PC-3 (cell line): ENCODE results near the gene ADK. TPM values are rescaled to one million over a fixed set of nuclear protein-coding genes. Genes with fewer than 3 reads are reported as not detected.

Source experiments
- ATAC-seq: fragments of 200-7000 bp; cut with Tn5 transposase; 2 replicates; pipeline ENCODE4 v1.9.1; 2020; ENCODE audit warnings: mild to moderate bottlenecking, moderate library complexity
- BruUV-seq: library from RNA; stranded (reverse); fragments of 400-500 nt; replicated peaks from 2 replicates; lab custom pipeline; 2021; lab: Mats Ljungman, UMichigan
- CTCF ChIA-PET: fragments of 300-600 bp; sonication (Branson Sonifier 250); formaldehyde crosslinking; loops from one replicate; lab custom pipeline; 2022; ENCODE audit warnings: antibody characterized with exemption; lab: Charles Lee
- POLR2A ChIA-PET: fragments of 300-600 bp; sonication (Branson Sonifier 250); formaldehyde crosslinking; loops from one replicate; lab custom pipeline; 2022; ENCODE audit warnings: antibody characterized with exemption; ENCODE audit not compliant: unreplicated experiment; lab: Charles Lee
- DNase-seq: peaks from one replicate; pipeline ENCODE4 v3.0.0-alpha.2; 2015
- H2AFZ ChIP-seq: fragments of 300-600 bp; sonication (generic); 2 replicates; pipeline ENCODE4 v1.6.0; 2016; ENCODE audit warnings: antibody characterized with exemption, low read length
- H3F3A ChIP-seq: fragments of 300-600 bp; sonication (generic); one replicate; pipeline ENCODE4 v1.6.0; 2017; ENCODE audit warnings: antibody characterized with exemption, low read length, control low read depth, mild to moderate bottlenecking; ENCODE audit not compliant: unreplicated experiment
- H3K27ac ChIP-seq: fragments of 300-600 bp; sonication (generic); 2 replicates; pipeline ENCODE4 v1.5.1; 2016; ENCODE audit warnings: mild to moderate bottlenecking, low read length
- H3K27me3 ChIP-seq: fragments of 300-600 bp; sonication (generic); 2 replicates; pipeline ENCODE4 v1.6.1; 2016; ENCODE audit warnings: low read length, mixed read lengths
- H3K36me3 ChIP-seq: fragments of 300-600 bp; sonication (generic); 2 replicates; pipeline ENCODE4 v1.6.1; 2016; ENCODE audit warnings: low read depth, mixed run types, low read length, mixed read lengths
- H3K4me1 ChIP-seq: fragments of 300-600 bp; sonication (generic); 2 replicates; pipeline ENCODE4 v1.5.1; 2016; ENCODE audit warnings: low read length; ENCODE audit not compliant: insufficient read depth
- H3K4me2 ChIP-seq: fragments of 300-600 bp; sonication (generic); 2 replicates; pipeline ENCODE4 v1.6.0; 2016; ENCODE audit warnings: low read length
- H3K4me3 ChIP-seq: fragments of 300-600 bp; sonication (generic); 2 replicates; pipeline ENCODE4 v1.5.1; 2016; ENCODE audit warnings: mild to moderate bottlenecking, low read length, mixed read lengths
- H3K79me2 ChIP-seq: fragments of 300-600 bp; sonication (generic); 2 replicates; pipeline ENCODE4 v1.6.1; 2017; ENCODE audit warnings: low read length, mixed read lengths
- H3K9ac ChIP-seq: fragments of 300-600 bp; sonication (generic); 2 replicates; pipeline ENCODE4 v1.6.0; 2016; ENCODE audit warnings: mild to moderate bottlenecking, low read length
- H3K9me2 ChIP-seq: fragments of 300-600 bp; sonication (generic); replicated peaks from 2 replicates; pipeline ENCODE4 v1.6.1; 2016; ENCODE audit warnings: mixed run types, low read length, mixed read lengths
- H3K9me3 ChIP-seq: fragments of 300-600 bp; sonication (generic); 2 replicates; pipeline ENCODE4 v1.6.1; 2016; ENCODE audit warnings: low read length, mixed read lengths
- H4K20me1 ChIP-seq: fragments of 300-600 bp; sonication (generic); 2 replicates; pipeline ENCODE4 v1.6.1; 2016; ENCODE audit warnings: low read length, mixed read lengths
- EZH2 ChIP-seq: fragments of 300-600 bp; sonication (generic); IDR thresholded peaks from one replicate; pipeline ENCODE4 v1.6.1; 2017; ENCODE audit warnings: antibody characterized with exemption, mild to moderate bottlenecking, low read length; ENCODE audit not compliant: unreplicated experiment
- EZH2phosphoT487 ChIP-seq: fragments of 300-600 bp; sonication (generic); IDR thresholded peaks from 2 replicates; pipeline ENCODE4 v1.6.1; 2018; ENCODE audit warnings: mild to moderate bottlenecking, antibody characterized with exemption, low read length, borderline replicate concordance
- intact Hi-C: fragments of 100-400 bp; cut with micrococcal nuclease; formaldehyde crosslinking; loops from 2 replicates; pipeline ENCODE4 v1.9.0; 2023
- total RNA-seq: library from RNA; depleted of rRNA; stranded (reverse); fragments of >200 nt; gene quantifications from 2 replicates; pipeline ENCODE4 v1.2.3, GENCODE V29; 2014
- TF ChIP-seq, protein P1 (sequence below): fragments of 300-600 bp; sonication (generic); conservative IDR thresholded peaks from 2 replicates; pipeline ENCODE4 v1.5.1; 2017; ENCODE audit warnings: antibody characterized with exemption, low read depth, mild to moderate bottlenecking, low read length

The ADK gene
- total RNA-seq, 1 experiment from 2014 or later, result 256 TPM

DNA sequence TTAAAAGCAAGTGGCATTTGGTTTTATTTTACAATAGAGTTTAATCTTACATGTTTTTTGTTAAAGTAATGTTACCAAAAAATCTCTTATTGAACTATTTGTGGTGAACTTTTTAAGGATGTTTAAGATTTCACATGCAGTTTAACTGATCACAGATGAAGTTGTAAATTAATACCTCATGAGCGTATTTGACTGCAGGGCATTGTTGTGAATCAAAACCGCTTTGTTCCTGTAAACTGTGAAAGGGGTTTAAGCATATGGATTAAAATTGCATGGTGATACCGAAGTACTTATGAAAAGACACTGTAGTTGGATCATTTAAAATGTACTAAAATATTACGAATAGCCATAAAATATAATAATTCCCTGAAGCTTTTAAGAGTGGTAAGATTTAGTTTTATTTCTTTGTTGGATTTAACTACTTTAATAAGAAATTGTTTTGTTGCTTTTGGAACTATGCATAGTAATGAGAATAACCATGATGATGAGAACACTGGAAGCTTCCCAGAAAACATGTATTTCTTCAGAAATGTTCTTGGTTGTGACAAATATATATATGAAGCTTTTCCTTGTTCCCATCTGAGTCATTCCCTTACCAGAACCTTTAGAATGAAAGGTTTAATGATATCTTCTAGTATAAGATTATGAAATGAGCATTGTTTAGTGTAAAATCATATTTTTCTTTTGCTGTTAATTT is 131.3 kb downstream of the ADK start:
- peak overlapping the region; percentile 73 for H3K27ac ChIP-seq
- H3K4me2 ChIP-seq, result peak overlapping the region; percentile 47
- no peaks in the 10 kb centered on the region for H3K9me3 ChIP-seq
- H4K20me1 ChIP-seq, result 0 out of 2 replicates have a peak, but pooled peaks cover 3% of the 10 kb centered on the region
- H2AFZ ChIP-seq, result no peak overlapping the region
- no peak overlapping the region for H3K4me3 ChIP-seq
- peak overlapping the region; percentile 43 for H3K9ac ChIP-seq
- ATAC-seq (peak; percentile 60), DNase-seq (peak; percentile 89)
- ChIA-PET CTCF (no interaction called here), POLR2A (interaction anchor here (0.5 to 0.7 kb wide), 4 partner anchors 12 to 952 kb away, joined by 3 to 14 read pairs (median 4); no protein-coding TSS in a partner anchor)
- peaks cover 40% of the 10 kb centered on the region for H3K4me1 ChIP-seq
- peaks cover 16% of the 10 kb centered on the region for H3K36me3 ChIP-seq
- H3F3A ChIP-seq, result peaks cover 19% of the 10 kb centered on the region
- H3K27me3 ChIP-seq, result no peaks in the 10 kb centered on the region
- H3K79me2 ChIP-seq, result peaks cover 71% of the 10 kb centered on the region
- H3K9me2 ChIP-seq, result no peaks in the 10 kb centered on the region
- intact Hi-C loops, result loop anchor here (5.0 kb wide), 1 partner anchor 220 kb away; no protein-coding TSS in a partner anchor
- BruUV-seq, result no TSS peak
- TF ChIP-seq EZH2 (no peak), EZH2phosphoT487 (no peak)
- TF ChIP-seq, protein P1, sequence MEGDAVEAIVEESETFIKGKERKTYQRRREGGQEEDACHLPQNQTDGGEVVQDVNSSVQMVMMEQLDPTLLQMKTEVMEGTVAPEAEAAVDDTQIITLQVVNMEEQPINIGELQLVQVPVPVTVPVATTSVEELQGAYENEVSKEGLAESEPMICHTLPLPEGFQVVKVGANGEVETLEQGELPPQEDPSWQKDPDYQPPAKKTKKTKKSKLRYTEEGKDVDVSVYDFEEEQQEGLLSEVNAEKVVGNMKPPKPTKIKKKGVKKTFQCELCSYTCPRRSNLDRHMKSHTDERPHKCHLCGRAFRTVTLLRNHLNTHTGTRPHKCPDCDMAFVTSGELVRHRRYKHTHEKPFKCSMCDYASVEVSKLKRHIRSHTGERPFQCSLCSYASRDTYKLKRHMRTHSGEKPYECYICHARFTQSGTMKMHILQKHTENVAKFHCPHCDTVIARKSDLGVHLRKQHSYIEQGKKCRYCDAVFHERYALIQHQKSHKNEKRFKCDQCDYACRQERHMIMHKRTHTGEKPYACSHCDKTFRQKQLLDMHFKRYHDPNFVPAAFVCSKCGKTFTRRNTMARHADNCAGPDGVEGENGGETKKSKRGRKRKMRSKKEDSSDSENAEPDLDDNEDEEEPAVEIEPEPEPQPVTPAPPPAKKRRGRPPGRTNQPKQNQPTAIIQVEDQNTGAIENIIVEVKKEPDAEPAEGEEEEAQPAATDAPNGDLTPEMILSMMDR, result no peak

DNA sequence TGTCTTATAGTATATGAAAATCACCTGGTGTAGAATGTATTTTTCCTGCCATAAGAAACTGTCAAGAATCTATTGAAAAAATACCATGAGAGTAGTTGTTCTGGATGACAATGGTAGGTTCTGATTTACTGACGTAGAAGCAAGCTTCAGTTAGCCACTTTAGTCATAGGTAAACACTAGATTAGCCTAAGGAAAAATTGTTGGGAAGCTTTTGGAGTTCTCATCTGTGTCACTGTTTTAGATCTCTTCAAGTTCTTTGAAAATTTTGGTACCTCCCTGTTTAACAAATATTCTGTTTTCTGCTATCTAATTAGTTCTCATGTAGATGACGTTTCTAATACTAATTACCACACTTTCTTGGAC is 131.8 kb downstream of the ADK start:
- Histone ChIP-seq H4K20me1 (0 out of 2 replicates have a peak, but pooled peaks cover 3% of the 10 kb centered on the region), H2AFZ (peak overlapping the region; percentile 5), H3K27me3 (no peaks in the 10 kb centered on the region), H3K9me3 (no peaks in the 10 kb centered on the region), H3K27ac (peak overlapping the region; percentile 73), H3K9me2 (no peaks in the 10 kb centered on the region), H3K4me3 (peak overlapping the region; percentile 3; the same call in 1 of the 2 replicates), H3F3A (peaks cover 19% of the 10 kb centered on the region), H3K9ac (peak overlapping the region; percentile 43), H3K4me2 (peak overlapping the region; percentile 47), H3K4me1 (peaks cover 40% of the 10 kb centered on the region), H3K79me2 (peaks cover 71% of the 10 kb centered on the region), H3K36me3 (peaks cover 16% of the 10 kb centered on the region)
- ATAC-seq (peak; percentile 90), DNase-seq (peak; percentile 99)
- no peak for TF ChIP-seq EZH2phosphoT487
- ChIA-PET POLR2A (interaction anchor here (0.5 to 0.7 kb wide), 4 partner anchors 12 to 759 kb away, joined by 3 to 14 read pairs (median 6); no protein-coding TSS in a partner anchor), CTCF (no interaction called here)
- intact Hi-C loops, result loop anchor here (5.0 kb wide), 1 partner anchor 219 kb away; no protein-coding TSS in a partner anchor
- BruUV-seq, result no TSS peak

DNA sequence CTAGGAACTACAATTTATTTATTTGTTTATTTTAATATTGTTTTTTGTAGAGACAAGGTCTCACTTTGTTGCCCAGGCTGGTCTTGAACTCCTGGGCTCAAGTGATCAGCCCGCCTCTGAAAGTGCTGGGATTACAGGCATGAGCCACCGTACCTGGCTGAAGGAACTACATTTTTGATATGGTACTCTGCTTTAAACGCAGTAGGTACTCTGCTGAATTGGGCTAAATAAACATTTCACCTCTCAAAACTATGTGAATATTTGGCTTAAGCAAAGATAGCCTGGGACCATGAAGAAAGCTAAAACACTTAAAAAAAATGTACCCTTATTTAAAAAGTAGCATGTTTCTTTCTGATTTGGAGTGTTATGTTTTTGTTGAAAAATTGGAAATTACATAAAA is 138.2 kb downstream of the ADK start:
- DNase-seq, result no peak
- BruUV-seq, result no TSS peak
- H3K27me3 ChIP-seq, result no peaks in the 10 kb centered on the region
- peaks cover 27% of the 10 kb centered on the region for H3F3A ChIP-seq
- intact Hi-C loops, result no loop called here
- H3K4me3 ChIP-seq, result no peak overlapping the region
- no peak overlapping the region for H3K9ac ChIP-seq
- ChIA-PET CTCF (interaction anchor here (0.6 to 0.7 kb wide), 2 partner anchors 36 to 86 kb away, joined by 3 read pairs; no protein-coding TSS in a partner anchor), POLR2A (interaction anchor here (0.7 kb wide), 1 partner anchor 237 kb away, joined by 3 read pairs; no protein-coding TSS in a partner anchor)
- H3K9me3 ChIP-seq, result no peaks in the 10 kb centered on the region
- peaks cover 12% of the 10 kb centered on the region for H3K36me3 ChIP-seq
- H2AFZ ChIP-seq, result no peak overlapping the region
- no peak overlapping the region for H3K4me2 ChIP-seq
- no peaks in the 10 kb centered on the region for H3K9me2 ChIP-seq
- no peak for ATAC-seq
- no peak overlapping the region for H3K27ac ChIP-seq
- TF ChIP-seq, protein P1, result no peak
- TF ChIP-seq EZH2phosphoT487, result no peak
- no peak for TF ChIP-seq EZH2
- H4K20me1 ChIP-seq, result 0 out of 2 replicates have a peak, but pooled peaks cover 3% of the 10 kb centered on the region
- H3K79me2 ChIP-seq, result peaks cover 68% of the 10 kb centered on the region
- peaks cover 53% of the 10 kb centered on the region for H3K4me1 ChIP-seq
